Measurements from ENCODE around the gene WWOX. TPM values are rescaled to one million over a fixed set of nuclear protein-coding genes. Genes with fewer than 3 reads are reported as not detected.

The WWOX gene
- total RNA-seq, 4 donors from 2014 or later = 135 to 209 (median 159) TPM

DNA sequence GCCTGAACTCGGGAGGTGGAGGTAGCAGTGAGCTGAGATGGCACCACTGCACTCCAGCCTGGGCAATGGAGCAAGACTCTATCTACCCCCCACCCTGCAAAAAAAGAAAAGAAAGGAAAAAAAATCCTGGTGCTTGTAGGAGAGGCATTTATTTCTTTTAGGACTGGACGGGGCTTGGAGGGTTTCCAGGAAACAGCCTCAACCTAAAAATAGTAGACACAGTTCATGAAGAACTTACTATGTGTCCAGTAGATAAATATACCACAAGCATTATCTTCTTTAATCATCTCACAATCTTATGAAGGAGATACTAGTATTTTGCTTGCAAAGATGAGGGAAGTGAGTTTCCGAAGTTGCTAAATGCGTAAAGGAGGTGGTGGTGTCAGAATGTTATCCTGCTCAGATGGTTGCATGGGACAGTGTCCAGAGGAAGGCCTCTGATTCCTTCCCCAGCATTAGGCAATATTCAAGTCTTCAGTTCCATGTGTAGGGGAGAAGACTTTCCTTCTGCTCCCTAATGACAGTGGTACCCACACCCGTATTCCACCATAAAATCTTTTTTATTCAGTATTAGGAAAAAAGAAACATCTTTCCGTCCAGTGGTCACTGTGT, 263.2 kb downstream of the WWOX start:
- 72 to 80% methylated on average over 6 of the region's 6 CpGs for WGBS, 2 donors
- Histone ChIP-seq H3K9me3 (no peaks in the 10 kb centered on the region), H3K36me3 (no peaks in the 10 kb centered on the region), H3K27ac (no peak overlapping the region), H3K4me3 (replicated peaks in 1 of 3) (no peak overlapping the region), H3K4me1 (peaks cover 0 to 5% of the 10 kb centered on the region in 2 donors), H3K27me3 (no peaks in the 10 kb centered on the region)
- TF ChIP-seq, protein P1, sequence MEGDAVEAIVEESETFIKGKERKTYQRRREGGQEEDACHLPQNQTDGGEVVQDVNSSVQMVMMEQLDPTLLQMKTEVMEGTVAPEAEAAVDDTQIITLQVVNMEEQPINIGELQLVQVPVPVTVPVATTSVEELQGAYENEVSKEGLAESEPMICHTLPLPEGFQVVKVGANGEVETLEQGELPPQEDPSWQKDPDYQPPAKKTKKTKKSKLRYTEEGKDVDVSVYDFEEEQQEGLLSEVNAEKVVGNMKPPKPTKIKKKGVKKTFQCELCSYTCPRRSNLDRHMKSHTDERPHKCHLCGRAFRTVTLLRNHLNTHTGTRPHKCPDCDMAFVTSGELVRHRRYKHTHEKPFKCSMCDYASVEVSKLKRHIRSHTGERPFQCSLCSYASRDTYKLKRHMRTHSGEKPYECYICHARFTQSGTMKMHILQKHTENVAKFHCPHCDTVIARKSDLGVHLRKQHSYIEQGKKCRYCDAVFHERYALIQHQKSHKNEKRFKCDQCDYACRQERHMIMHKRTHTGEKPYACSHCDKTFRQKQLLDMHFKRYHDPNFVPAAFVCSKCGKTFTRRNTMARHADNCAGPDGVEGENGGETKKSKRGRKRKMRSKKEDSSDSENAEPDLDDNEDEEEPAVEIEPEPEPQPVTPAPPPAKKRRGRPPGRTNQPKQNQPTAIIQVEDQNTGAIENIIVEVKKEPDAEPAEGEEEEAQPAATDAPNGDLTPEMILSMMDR (IDR thresholded peaks at IDR 0.05) = no peak
- no peak for TF ChIP-seq POLR2A (IDR thresholded peaks at IDR 0.05)
- no peak for DNase-seq
- intact Hi-C loops (cut with DNase I) = no loop called here

DNA sequence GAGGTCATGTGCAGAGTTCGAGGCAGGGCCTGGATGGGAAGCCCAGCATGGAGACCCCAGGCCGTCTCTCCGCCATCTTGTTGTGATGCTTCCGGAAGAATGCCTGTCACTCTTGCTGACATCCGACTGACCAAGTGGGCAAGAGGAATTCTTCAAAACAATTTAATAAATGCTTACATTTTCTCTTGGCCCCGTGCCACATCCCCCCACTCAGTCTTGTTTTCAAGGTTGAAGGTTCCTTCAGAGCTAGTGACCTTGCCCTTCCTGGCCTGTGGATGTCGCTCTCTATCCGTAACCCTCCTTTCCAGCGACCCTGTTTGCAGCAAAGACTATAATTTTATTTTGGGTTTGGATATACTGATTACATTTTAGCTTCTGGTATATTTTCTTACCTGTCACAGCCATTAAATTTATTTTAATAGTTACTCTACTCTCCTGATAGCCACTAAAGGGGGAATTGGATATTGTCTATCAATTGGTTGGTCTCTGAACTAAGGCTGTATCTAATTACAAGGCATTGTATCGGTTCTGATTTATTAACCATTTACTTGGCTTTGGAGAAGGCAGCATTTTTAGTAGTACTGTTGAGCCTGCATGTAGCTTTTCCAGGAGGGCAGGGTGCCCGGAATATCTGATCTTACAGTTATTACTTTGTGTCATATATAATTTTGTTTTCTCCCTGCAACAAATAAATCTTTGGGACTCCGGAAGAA, 264.5 kb downstream of the WWOX start:
- Histone ChIP-seq H3K36me3 (no peaks in the 10 kb centered on the region), H3K4me3 (replicated peaks in 1 of 3) (no peak overlapping the region), H3K9me3 (no peaks in the 10 kb centered on the region), H3K27ac (no peak overlapping the region), H3K4me1 (peaks cover 0 to 5% of the 10 kb centered on the region in 2 donors), H3K27me3 (no peaks in the 10 kb centered on the region)
- intact Hi-C loops (cut with DNase I) = no loop called here
- TF ChIP-seq, protein P1 (IDR thresholded peaks at IDR 0.05) = no peak
- no peak for TF ChIP-seq POLR2A (IDR thresholded peaks at IDR 0.05)
- DNase-seq = no peak
- 79 to 83% methylated on average over 12 of the region's 12 CpGs for WGBS, 2 donors

DNA sequence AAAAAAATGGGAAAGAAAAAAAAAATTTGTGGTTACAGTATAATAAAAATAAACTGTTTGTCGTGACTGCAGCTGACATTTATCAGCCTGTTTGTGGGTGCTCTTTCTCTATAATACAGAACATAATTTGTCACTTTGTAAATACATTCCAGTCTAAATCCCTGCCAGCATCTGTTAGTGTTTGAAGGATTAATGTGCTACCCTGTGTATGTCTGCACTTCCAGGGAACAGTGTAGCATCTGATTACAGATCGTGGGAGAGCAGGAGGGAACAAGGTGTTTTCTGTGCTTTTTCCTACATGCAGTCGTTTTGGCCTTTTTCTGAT, 265.1 kb downstream of the WWOX start:
- intact Hi-C loops (cut with DNase I) = no loop called here
- no peak for DNase-seq
- TF ChIP-seq, protein P1 (IDR thresholded peaks at IDR 0.05) = no peak
- TF ChIP-seq POLR2A (IDR thresholded peaks at IDR 0.05) = no peak
- 52 to 88% methylated on average over 3 of the region's 3 CpGs for WGBS, 2 donors
- H3K4me3 ChIP-seq (replicated peaks in 1 of 3) = no peak overlapping the region
- H3K4me1 ChIP-seq = peaks cover 0 to 5% of the 10 kb centered on the region in 2 donors
- no peaks in the 10 kb centered on the region for H3K27me3 ChIP-seq
- no peaks in the 10 kb centered on the region for H3K36me3 ChIP-seq
- no peak overlapping the region for H3K27ac ChIP-seq
- no peaks in the 10 kb centered on the region for H3K9me3 ChIP-seq

DNA sequence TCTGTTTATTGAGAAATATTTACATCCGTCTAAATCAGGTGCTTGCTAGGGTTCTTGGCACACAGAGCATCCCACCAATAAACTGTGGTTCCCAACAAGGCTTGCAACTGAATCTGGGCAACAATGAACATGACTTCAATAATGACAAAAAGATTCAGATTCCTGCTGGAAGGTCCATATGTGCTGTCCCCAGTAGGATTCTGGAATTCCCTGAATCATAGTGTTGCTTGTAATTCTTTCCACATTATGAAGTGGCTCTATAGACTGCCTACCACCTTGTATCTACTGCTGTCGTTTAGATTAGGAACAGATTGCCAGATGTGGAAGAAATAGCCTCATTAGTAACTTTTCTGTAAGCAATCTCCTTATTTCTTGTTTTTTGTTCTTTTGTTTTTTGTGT, 265.9 kb downstream of the WWOX start:
- TF ChIP-seq, protein P1 (IDR thresholded peaks at IDR 0.05) = no peak
- TF ChIP-seq POLR2A (IDR thresholded peaks at IDR 0.05) = no peak
- Histone ChIP-seq H3K27me3 (no peaks in the 10 kb centered on the region), H3K27ac (no peak overlapping the region), H3K4me1 (peaks cover 0 to 5% of the 10 kb centered on the region in 2 donors), H3K36me3 (no peaks in the 10 kb centered on the region), H3K9me3 (no peaks in the 10 kb centered on the region), H3K4me3 (replicated peaks in 1 of 3) (no peak overlapping the region)
- DNase-seq = no peak
- intact Hi-C loops (cut with DNase I) = no loop called here
- 88 to 92% methylated on average over 2 of the region's 2 CpGs for WGBS, 2 donors

Data from thyroid gland (tissue), 4 donors.